HG02938 (cell line): ENCODE measurements around the gene PRELID1.
"Not testable (repeated sequence)": the region's sequence is repeated elsewhere in the genome, so short reads cannot be mapped to it uniquely, and the experiment has no call there.

Experiments
- ATAC-seq: cut with Tn5 transposase; IDR thresholded peaks from one replicate; pipeline ENCODE4 v1.9.1; 2021; ENCODE audit warnings: mild to moderate bottlenecking, moderate library complexity; ENCODE audit not compliant: unreplicated experiment

PRELID1 gene

GRCh38 chr5:177299697-177300096 lies 3.9 kb upstream of the PRELID1 start:
- no peak for ATAC-seq

- peak; percentile 53 for ATAC-seq
Observed at GRCh38 chr5:177300236-177300880, 3.2 kb upstream of the PRELID1 start.

DNA sequence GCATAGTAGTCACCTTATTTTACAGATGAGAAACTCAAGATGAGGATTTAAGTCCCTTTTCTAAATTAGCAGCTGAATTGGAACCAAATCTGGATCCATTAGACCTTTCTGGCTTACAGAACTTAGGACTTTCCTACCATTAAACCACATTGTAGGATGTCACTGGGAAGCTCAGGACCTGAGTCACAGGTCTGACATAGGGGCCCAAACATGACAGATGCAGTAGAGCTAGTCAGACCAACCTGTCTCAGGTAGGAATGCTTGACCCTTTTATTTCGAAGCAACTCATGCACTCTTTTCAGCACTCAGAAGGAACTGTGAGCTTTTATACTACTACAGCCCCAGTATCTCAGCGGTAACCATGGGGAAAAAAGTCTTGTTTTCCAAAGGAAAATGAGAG lies 2.6 kb upstream of the PRELID1 start:
- no peak for ATAC-seq

DNA sequence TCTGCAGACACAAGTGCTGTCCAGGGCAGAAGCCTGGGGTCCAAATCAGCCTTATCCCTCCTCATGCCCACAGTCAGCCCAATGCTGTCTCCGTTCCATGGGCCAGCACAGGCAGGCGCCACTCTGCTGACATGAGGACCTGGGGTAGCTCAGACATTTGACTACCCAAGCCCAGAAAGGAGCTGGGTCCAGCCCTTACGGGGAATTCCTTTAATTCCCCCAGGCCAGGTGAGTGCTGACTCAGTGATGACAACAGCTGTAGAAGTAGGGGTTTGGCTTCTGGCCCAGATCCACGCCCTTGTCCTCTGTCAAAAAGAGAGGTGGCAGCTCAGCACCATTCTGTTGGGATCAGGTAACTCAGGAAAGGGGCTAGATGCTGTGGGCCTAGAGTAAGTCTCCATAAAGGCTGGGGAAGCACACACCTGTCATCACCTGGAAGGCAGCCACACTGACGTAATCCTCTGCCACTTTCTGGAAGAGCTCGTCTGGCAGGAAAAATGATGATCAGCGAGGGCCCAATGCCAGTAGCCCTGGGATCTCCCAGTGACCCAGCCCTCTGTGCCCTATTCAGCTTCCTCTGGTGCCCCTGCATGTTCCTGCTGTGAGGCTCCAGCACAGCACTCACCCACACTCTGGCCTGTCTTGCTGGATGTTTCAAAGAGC lies 2.0 kb upstream of the PRELID1 start:
- no peak for ATAC-seq

DNA sequence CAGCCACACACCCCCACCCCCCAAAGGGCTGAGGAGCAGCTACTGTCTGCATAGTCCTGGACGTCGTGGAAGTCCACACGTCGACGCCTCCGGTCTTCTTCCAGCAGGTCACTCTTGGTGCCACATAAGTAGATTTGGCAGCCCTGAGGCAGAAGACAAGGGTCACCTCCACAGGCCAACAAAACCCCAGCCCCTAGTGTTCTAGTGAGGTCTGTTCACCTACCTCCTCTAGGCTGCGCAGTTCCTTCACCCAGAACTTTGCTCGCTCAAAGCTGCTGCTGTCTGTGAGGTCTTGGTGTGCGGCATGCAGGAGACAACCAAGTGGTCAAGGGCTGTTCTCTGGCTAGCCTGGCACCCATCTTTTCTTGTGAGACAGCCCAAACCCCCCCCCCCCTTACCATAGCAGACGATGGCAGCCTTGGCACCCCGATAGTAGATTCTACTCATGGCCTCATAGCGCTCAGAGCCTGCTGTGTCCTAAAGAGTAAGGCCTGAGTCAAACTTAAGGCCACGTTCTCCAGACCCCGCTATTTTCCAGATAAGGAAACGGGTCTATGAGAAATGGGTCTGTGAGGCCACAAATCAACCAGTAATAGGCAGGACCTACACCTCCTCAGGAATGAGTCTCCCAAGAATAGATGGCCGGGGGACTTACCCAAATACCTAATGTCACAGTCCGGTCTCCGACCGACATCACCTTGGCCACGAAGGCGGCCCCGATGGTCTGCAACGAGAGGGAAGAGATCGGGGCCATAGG lies 1.1 kb upstream of the PRELID1 start:
- ATAC-seq: no peak

GRCh38 chr5:177303925-177304391 lies 359 bp downstream of the PRELID1 start:
- ATAC-seq: no peak

DNA sequence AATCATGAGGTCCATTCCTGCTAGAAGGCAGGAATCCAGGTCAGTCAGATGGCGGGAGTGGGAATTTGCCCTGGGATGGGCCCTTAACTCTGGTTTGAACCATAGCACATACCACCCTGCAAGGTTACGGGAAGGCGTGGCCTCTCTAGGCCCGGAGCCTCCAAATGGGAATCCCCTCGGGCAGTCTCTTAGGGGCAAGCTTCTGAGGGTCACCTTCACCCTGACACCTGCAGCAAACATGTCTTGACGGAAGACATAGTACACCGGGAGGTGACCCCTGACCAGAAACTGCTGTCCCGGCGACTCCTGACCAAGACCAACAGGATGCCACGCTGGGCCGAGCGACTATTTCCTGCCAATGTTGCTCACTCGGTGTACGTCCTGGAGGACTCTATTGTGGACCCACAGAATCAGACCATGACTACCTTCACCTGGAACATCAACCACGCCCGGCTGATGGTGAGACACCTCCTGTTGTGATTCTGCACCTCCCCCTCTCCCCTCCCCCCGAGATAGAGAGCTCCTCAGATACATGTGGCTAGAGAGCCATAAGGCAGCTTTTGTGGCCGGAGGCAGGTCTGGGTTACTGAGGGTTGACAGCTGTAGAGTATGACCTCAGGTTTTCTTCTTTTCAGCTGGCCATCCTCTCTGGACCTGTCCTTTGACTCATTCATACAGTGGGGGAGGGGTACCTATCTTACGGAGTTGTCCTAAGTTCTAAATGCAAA lies 957 bp downstream of the PRELID1 start:
- ATAC-seq: no peak

GRCh38 chr5:177306103-177306640 lies 2.6 kb downstream of the PRELID1 start:
- ATAC-seq: not testable (repeated sequence)

- ATAC-seq: no peak
Observed at GRCh38 chr5:177306674-177307543, 3.3 kb downstream of the PRELID1 start.

DNA sequence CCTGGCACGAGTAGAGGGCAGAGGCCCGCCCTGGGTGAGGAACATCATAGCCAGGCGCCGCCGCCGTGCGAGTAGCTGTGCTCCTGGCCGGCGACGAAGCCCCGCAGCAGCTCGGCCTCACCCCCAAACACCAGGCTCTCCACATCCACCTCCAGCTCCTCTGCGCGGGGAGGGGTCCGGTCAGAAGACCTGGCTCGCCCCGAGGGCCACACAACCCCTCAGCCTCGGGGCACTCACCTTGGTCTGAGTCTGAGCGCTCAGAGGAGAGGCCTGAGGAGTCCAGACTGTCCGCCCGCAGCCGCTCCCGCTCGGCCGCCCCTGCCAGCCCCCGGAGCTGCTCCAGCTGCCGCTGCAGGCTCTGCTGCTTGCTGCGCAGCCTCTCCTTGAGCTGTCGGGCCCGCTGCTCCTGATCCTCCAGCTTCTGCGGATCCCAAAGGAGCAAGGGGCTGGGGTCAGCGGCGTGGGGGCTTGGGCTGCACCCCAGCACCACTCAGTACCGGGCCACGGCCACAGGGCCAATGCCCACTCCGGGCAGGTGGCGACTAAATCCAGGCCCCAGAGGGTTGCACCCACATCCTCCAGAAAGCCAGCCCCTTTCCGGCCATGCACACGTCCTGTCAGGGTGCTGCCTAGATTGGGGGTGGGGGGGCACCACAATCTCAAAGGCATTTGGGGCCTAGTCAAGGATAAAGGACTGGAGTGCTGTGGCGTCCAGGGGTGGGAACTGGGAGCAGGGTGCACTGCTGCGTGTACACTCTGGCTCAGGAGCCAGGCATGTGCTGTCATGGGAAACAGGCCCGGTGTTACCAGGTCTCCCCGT lies 4.2 kb downstream of the PRELID1 start:
- no peak for ATAC-seq

DNA sequence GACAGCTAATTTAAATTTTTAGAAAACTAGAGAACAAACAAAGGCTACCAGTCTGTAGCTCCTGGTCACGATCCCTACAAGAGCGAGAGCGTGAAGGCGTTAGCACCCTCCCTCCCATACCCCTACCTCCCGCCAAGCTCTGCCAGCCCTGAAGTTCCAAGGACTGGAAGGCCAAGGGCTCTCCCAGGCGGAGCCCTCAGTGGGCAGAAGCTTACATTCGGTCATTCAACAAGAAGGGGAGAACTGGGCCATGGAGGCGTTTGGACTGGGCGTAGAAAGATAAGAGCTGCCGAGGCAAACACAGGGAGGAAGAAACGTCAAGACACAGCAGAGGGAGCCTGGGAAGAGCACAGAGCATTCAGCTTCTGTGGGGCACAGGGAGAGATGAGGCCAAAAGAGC lies 5.1 kb downstream of the PRELID1 start:
- ATAC-seq: no peak

DNA sequence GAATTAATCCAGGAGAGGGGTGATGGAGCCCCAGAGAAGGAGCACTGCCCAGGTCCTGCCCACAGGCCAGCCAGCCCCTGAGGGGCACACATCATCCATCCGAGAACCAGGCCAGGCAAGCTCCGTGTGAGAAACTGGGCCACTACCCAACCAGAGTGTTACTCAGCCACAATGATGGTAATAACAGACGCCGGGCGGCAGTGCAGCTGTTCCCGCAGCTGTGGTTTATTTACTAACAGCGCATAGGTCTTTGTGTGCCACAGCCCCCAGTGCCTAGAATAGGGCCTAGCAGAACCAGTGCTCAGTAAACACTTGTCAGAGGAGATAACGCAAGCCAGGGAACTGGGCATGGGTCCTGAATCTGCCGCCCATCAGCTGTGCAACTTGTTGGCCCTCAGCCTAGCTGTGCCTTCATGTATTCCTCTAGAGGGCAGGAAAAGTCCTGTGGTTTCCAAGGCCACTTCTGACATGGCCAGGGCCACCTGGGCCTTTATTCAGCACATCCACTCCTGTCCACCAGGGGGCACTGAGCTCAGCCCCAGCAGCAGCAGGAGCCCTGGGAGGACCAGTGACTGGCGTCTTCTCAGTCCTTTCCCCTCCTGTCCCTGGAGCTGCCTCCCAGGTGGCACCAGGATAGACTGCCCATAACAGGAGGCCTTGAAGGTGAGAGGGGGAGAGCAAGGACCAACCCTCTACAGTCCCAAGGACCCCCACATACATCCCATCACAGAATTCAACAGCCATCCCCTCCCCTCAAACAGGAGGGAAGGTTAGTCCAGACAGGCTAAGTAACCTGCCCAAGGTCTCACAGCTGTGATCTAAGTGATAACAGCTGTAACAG lies 6.0 kb downstream of the PRELID1 start:
- ATAC-seq: no peak

DNA sequence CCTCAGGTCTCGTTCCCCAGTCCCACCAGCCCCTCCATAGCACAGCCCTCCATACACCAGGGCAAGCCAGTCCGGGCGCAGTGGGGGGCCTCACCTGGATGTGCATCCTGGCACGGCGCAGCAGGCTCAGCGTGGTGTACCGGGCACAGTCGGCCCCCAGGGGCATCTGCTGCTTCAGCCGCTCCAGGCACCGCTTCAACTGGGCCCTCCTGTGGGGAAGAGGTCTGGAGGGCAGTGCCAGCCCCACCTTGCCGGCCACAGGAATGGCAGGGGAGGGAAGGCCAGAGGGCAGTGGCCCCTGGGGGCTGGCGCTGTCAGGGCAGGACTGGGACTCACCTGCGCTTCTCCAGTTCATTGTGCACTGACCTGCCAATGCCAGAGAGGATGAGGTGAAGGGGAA lies 6.7 kb downstream of the PRELID1 start:
- no peak for ATAC-seq

GRCh38 chr5:177310757-177311391 lies 7.3 kb downstream of the PRELID1 start:
- no peak for ATAC-seq

DNA sequence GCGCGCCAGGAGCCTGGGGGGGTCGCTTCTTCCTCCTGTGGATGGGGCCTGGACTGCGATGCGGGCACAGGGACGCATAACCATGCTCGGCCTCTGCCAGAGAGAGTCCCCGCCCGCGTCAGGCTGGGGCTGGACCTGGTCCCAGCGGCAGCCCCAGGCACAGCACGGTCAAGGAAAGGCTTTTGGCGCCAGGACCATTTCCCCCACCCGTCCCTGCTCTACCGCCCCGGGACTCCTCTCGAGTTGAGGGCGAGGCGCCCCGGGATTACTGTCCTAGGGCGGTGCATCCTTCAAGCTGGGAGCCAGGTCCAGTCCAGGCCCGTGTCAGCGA lies 7.8 kb downstream of the PRELID1 start:
- ATAC-seq: no peak

GRCh38 chr5:177311723-177312648 lies 8.4 kb downstream of the PRELID1 start, which contains the start of gene MXD3:
TSS of gene MXD3 (minus strand) at chr5:177311898. CDS start at chr5:177311830, 68 bp downstream.
- ATAC-seq: peak; percentile 78
